Stimulated activated CD4-positive, alpha-beta T cell treated with anti-CD3 and anti-CD28 coated beads, TNF-alpha, amount 100 ng/mL, for 4 hours (primary cell): ENCODE results near the gene MKNK1.

ENCODE experiments used
- DNase-seq, 3 experiments: peaks; one replicate each; pipeline ENCODE4 v3.0.0-alpha.2; 2020; ENCODE audit warnings: low read depth in 3 of 3

MKNK1 gene

DNA sequence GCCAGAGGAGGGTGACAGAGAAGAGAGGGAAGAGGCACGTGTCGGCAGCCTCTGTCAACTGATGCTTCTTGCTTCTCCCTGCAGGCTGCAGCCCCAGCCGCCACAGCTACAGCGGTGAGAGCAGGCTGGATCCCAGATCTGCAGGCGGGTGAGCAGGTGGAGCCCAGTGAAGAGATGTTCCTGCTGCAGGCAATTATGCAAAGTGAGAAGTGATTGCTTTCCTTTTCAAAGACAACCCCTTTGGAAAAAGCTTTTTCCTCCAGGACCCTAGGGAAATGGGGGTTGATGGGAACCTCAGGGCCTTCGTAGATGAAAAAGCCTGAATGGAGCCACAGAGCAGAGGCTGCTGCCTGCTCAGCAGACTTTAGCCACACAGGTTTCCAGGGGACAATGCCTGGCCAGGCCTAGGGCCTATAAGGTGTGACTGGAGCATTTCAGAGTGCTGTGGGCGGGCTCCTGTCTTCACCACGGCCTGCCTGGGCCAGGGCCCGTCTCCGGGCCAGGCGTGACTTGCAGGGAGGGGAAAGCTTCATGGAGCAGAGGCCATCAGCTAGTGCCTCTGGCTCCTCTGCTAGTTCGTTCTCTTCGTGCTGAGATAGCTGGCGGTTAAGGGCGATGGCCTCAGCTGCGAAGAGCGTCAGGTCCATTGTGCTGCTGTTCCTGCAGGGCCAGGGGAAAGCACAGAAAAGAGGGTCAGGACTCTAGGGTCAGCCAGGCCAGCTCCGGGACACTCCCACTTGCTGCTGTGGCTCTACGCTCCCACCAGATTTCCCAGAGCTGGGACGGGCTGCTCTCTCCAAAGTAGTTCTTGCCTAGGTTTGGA lies 45.7 kb downstream of the MKNK1 start:
- DNase-seq, result no peak

- no peak for DNase-seq
Measured at GRCh38 chr1:46557403-46557802, 46.7 kb downstream of the MKNK1 start.

GRCh38 chr1:46556822-46557221 lies 47.2 kb downstream of the MKNK1 start:
- no peak for DNase-seq

GRCh38 chr1:46555826-46556619 lies 48.0 kb downstream of the MKNK1 start:
- no peak for DNase-seq

- DNase-seq, result no peak
Measured at GRCh38 chr1:46554597-46555381, 49.3 kb downstream of the MKNK1 start.

- DNase-seq, result no peak
Measured at GRCh38 chr1:46554236-46554596, 49.9 kb downstream of the MKNK1 start.

DNA sequence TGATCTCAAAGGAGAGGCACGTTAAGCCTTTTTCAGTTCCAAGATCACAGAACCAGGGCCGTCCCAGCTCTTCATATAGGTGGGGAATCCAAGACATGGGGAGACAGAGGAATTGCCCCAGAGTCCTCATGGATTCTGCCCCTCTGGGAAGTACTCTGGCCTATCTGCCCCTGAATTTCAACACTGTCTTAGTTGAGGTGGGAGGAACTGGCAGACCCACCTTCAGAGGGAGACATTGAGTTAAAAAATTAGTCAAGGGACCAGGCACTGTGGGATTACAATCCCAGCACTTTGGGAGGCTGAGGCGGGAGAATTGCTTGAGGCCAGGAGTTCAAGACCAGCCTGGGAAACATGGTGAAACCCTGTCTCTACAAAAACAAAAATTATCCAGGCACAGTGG lies 50.6 kb downstream of the MKNK1 start:
- DNase-seq, result no peak

- no peak for DNase-seq
Measured at GRCh38 chr1:46552357-46553237, 51.5 kb downstream of the MKNK1 start.

DNA sequence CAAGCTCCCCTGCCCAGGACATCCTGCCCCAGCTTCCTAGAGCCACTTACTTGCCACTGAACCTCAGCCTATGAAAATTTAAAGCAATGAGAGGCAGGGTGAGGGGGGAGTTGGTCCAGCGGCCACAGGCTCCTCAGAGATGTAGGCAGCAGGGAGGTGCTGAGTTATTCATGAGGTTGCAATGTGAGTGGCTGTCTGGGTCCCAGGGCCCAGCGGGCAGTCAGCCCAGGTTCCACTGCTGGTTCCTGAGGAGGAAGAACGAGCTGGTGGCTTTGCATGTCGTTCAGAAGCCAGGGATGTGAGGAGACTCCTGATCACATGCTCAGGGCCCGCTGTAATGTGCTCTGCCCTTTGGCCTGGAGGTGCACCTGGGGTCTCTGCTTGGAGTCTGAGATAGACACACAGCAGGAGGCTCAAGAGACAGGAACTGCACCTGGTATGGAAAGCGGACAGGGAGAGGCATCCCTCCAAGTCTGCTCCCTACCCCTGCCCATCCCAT lies 52.4 kb downstream of the MKNK1 start, which contains the start of gene KNCN:
KNCN (minus strand) TSS at position 51 of the 499 bp plus-strand sequence. CDS start 432 bp downstream, outside the sequence.
- DNase-seq, result no peak

- DNase-seq, result no peak
Measured at GRCh38 chr1:46550751-46551231, 53.3 kb downstream of the MKNK1 start.

DNA sequence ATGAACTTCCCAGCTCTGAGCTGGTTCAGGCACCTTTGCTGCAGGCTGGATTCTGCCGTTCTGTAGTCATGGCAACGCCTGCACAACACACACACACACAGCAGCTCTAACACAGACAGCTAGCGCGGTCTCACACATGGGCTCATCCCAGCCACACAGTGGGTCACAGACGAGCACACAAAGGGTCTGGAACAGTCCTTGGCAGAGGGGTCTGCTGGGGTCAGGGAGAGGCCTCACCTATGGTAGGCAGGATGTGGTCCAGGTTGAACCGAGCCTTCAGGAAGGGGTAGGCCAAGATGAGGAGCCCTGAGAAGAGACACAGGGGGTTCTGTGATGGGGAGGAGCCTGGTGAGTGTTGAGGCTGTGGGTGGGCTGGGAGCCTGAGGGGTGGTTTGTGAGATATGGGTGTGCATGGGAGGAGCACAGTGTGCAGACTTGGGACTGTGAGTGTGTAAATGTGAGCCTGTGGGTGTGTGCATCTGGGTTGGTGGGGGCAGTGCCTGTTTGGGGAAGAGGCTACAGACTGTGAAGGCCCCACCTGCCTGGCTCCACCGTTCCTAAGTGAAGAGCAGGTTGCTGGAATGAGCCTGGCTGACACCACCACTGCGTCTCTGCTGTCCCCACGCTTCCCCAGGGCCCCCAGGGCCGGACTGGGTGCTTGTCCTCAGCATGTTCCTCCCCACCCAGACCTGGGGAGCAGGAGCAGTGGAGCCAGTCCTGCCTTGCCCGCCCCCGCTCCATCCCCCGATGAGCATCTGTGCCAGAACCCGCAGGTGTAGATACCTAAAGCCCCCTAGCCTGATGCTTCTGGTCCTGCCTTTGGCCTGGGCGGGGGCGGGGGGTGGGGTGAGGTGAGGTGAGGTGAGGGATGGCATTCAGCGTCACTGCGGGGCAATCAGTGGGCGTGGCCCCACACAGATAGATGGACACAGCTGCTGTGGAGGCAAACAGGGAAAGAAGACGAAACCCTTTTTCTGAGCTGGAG lies 54.1 kb downstream of the MKNK1 start:
- DNase-seq, result no peak

GRCh38 chr1:46547481-46548383 lies 56.3 kb downstream of the MKNK1 start:
- DNase-seq, result no peak

- no peak for DNase-seq
Measured at GRCh38 chr1:46546210-46546609, 57.9 kb downstream of the MKNK1 start.

GRCh38 chr1:46545784-46546183 lies 58.3 kb downstream of the MKNK1 start:
- DNase-seq, result no peak

DNA sequence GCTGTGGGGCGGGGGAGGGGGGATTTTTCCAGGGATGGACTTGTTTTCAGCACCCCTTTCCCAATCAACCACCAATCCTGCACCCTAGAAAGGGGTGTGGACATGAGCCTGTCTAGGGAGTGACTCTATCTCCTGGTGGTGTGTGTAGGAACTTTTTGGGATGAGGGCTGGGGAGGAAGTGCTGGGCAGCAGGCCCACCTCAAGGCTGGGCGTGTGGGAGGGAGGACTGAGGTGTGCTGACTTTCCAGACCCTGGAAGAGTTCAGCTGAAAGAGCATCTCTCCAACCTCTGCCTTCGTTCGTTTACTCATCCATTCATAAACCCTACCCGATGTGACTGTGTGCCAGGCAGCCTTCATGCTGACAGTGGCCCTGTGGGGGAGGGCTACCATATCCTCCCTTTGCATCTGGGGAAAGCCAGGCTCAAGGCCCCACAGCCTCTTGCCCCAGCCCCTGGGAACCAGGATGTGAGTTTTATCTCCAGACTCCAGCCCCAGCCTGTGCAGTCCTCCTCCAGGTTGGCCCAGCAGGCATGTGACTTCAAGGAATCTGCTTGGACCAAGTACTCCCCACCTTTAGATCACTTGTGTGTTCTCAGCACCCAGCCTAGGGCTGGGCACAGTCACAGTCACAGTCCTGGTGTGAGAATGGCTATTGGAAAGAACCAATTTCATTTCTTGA lies 59.4 kb downstream of the MKNK1 start:
- DNase-seq, result no peak

- no peak for DNase-seq
Measured at GRCh38 chr1:46543761-46544560, 60.1 kb downstream of the MKNK1 start.

DNA sequence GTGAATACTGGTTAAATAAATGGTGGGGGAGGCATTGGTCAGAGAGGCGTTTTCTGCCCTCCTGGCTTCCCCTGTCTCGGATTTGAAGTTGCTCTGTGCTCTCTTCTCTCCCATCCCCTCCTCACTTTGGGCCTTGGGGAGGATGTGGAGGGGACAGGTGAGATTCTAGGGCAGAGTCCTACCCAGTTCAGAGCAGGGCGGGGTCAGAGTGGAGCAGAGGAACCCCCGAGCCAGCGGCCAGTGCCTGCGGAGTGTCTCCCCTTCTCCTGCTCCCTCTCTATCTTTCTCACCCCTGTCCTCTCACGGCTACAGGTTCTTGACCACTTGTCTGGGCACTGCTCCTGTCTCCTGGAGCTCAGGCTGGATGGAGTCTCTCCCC lies 60.7 kb downstream of the MKNK1 start:
- DNase-seq, result no peak
